Stimulated activated CD8-positive, alpha-beta memory T cell treated with anti-CD3 and anti-CD28 coated beads, Interleukin-15, amount 100 ng/mL, for 1 hour (primary cell): ENCODE measurements around the gene KANTR.

Experiments
- DNase-seq: peaks from one replicate; pipeline ENCODE4 v3.0.0-alpha.2; 2020; ENCODE audit warnings: low read depth

Gene KANTR

GRCh38 chrX:53081925-53082772 lies 11.8 kb upstream of the KANTR start, which contains the start of gene TSPYL2:
Gene TSPYL2, plus strand, starts transcription at chrX:53082367. Its CDS starts 132 bp downstream, at chrX:53082499.
- DNase-seq, result peak; percentile 81

DNA sequence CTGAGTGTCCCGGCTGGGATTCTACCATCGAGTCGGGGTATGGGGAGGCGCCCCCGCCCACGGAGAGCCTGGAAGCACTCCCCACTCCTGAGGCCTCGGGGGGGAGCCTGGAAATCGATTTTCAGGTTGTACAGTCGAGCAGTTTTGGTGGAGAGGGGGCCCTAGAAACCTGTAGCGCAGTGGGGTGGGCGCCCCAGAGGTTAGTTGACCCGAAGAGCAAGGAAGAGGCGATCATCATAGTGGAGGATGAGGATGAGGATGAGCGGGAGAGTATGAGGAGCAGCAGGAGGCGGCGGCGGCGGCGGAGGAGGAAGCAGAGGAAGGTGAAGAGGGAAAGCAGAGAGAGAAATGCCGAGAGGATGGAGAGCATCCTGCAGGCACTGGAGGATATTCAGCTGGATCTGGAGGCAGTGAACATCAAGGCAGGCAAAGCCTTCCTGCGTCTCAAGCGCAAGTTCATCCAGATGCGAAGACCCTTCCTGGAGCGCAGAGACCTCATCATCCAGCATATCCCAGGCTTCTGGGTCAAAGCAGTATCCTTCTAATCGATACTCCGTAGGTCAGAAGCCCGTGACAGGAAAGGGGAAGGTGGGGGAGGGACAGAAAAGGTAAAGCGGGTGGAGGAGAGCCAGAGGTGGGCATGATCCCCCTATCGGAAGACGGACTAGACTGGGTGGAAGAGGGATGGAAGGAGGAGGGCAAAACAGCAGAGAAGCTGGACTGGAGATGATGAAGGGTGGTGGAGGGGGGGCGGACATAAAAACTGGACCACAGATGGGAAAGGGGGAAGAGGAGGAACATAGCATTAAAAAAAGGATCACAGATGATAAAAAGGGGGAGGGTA lies 10.9 kb upstream of the KANTR start:
- DNase-seq, result no peak

DNA sequence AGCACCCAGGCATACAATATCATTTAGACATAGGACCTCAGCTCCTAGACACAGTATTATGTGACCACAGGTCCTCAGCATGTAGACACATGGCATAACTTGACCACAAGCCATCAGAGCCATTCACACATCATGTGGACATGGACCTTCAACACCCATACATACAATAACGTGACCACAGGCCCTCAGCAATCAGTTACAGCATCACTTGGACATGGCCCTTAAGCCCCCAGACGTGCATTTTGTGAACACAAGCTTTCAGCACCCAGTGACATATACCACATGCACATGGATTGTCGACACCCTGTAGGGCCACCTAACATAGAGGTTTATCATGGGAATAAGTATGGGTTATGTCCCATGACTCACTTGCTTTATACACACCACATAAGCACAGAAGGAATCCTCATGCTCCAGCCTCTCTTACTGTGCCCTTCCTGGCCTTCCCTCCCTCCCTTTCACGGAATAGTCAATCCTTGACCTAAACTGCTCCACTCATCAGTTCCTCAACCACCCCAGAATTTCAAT lies 9.8 kb upstream of the KANTR start:
- no peak for DNase-seq

GRCh38 chrX:53084863-53085262 lies 9.1 kb upstream of the KANTR start:
- DNase-seq, result no peak

DNA sequence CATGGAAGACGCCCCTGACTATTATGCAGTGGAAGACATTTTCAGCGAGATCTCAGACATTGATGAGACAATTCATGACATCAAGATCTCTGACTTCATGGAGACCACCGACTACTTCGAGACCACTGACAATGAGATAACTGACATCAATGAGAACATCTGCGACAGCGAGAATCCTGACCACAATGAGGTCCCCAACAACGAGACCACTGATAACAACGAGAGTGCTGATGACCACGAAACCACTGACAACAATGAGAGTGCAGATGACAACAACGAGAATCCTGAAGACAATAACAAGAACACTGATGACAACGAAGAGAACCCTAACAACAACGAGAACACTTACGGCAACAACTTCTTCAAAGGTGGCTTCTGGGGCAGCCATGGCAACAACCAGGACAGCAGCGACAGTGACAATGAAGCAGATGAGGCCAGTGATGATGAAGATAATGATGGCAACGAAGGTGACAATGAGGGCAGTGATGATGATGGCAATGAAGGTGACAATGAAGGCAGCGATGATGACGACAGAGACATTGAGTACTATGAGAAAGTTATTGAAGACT lies 8.2 kb upstream of the KANTR start:
- no peak for DNase-seq

DNA sequence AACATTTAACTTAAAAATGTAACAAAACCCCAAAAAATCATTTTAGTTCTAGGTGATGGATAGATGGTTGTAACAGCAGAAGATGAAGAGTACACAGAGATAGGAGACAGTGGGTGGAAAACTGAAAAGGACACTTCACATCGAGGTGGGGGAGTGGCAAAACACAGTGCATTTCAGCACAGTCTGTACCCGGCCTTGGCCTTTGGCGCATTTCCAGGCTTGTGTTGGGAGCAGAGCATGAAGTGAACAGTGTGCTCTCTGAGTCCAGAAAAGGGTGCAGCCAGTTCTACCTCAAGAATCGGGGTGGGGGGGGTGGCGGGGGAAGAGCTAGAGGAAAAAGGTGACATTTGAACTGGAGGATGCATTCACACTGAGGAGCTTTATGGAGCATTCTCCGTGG lies 7.5 kb upstream of the KANTR start:
- no peak for DNase-seq

DNA sequence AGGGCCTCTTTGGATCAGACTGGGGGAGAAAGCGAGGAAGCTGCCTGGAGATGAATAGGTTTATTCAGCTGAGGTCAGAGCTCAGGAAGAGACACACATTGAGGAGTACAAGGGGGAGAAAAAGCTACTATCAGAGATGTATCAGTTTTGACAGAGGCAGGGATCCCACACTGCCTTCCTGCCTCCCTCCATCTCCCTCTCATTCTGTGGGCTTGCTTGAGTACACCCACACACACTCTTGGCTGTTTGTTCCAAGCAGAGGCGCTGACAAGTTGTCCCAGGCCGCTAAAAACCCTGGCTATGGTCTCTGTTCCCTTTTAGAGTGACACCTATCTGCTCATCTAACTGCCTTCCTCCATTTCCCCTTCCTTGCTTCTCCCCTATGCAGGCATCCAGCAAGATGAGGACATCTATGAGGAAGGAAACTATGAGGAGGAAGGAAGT lies 6.5 kb upstream of the KANTR start:
- DNase-seq, result no peak

DNA sequence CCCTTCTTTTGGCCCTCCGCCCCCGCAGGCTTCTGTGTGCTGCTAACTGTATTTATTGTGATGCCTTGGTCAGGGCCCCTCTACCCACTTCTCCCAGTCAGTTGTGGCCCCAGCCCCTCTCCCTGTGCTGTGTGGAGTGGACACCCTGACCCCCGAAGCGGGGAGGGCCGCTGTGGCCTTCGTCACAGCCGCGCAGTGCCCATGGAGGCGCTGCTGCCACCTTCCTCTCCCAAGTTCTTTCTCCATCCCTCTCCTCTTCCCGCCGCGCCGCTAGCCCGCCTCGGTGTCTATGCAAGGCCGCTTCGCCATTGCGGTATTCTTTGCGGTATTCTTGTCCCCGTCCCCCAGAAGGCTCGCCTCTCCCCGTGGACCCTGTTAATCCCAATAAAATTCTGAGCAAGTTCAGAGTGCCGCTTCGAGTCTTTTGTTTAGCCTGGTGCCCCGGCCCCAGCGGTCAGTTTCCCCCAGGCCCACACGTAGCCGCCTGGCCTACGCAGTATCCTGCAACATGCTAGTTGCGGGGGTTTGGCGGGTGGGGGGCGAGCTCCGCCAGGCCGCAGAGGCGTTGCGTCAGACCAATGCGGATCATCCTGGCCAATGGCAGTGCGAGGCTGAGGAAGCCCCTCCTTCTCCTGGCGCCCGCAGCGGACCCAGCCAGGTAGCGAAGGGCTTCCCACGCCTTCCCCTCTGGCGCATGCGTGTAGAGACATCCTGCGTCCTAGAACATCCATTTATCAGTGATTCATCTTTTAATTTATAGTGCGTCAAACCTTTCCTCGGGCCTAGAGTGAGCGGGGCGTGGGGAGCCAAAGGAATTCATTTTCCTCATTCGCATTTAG lies 5.6 kb upstream of the KANTR start:
- no peak for DNase-seq

GRCh38 chrX:53089224-53089842 lies 4.6 kb upstream of the KANTR start:
- no peak for DNase-seq

DNA sequence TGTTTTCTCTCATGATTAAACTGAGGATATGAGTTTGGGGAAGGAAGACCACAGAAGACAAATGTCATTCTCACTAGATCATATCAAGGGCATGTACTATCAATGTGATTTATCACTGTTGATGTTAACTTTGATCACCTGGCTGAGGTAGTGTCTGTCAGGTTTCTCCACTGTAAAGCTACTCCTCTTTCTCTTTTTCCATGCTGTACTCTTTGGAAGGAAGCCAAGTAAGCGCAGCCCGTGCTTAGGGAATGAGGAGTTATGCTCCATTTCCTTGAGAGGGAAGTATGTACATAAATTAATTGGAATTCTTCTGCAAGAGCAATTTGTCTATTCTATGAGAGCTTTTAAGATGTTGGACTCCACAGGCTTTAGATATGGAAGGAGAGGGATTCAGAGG lies 4.0 kb upstream of the KANTR start:
- DNase-seq, result no peak

DNA sequence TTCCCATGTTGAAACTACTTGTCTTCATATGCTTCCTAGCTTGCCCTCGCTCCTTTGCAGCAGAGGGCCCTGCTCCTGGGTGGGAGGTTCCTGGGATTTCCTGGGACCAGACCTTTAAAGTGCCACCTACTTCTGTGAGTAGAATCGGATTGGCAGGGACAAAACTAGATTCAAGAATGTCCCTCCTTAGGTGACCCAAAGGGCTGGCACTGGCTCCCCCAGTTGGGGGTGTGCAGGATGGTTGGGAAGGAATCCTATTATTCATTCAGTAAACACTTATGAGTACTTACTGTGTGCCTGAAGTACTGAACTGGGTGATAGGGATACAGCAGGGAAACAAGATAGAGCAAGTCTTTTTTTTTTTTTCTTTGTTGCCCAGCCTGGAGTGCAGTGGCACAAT lies 2.6 kb upstream of the KANTR start:
- DNase-seq, result no peak

DNA sequence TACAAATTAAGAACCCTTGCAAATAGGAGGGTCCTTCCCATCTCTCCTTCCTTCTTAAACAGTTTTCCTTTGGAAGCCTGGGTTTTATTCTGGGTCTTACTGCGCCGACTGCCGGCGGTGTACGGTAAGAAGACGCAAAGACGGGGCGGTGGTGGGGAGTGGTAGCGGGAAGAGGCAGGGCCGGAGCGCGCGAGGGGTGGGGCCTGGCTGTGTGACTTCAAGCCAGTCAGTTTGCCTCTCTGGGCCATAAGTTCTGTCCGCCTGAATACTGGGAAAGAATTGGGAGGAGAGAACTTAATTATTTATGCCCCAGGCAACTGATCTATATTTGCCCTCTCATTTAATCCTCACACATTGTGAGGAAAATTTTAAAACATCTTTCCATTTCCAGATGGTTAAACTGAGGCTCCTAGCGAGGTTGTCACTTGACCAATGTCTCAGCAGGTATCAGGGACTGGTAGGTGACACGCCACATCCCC lies 726 bp upstream of the KANTR start:
- DNase-seq, result no peak

DNA sequence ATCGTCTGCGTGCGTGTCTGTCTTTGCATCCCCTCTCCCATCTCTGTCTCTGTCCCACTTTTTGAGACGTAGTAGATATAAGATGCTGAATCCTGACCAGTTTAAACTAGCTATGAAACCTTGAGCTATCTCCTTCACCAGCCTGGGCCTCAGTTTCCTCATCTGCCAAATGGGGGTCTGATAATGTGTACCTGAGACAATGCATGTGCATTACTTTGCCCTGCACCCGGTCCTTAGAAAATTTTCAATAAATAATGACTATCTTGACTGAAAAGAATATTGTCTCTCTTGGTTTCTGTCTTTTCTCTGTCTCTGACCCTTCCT lies 602 bp downstream of the KANTR start:
- no peak for DNase-seq

DNA sequence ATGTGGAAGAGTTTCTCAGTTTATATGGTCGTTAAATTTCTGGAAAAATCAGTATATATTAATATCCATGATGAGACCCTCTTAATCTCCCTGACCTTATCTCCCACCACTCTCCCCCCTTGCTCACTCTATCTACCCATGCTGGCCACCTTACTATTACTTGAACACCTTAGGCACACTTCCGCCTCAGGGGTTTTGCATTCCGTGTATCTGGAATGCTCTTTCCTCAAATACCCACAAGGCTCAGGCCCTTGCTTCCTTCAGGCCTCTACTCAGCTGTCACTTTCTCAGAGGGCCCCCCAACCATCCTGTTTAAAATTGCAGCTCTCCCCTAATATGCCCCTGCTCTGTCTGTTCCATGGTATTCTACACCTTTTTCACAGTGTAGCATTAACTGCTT lies 1.9 kb downstream of the KANTR start:
- DNase-seq, result no peak

DNA sequence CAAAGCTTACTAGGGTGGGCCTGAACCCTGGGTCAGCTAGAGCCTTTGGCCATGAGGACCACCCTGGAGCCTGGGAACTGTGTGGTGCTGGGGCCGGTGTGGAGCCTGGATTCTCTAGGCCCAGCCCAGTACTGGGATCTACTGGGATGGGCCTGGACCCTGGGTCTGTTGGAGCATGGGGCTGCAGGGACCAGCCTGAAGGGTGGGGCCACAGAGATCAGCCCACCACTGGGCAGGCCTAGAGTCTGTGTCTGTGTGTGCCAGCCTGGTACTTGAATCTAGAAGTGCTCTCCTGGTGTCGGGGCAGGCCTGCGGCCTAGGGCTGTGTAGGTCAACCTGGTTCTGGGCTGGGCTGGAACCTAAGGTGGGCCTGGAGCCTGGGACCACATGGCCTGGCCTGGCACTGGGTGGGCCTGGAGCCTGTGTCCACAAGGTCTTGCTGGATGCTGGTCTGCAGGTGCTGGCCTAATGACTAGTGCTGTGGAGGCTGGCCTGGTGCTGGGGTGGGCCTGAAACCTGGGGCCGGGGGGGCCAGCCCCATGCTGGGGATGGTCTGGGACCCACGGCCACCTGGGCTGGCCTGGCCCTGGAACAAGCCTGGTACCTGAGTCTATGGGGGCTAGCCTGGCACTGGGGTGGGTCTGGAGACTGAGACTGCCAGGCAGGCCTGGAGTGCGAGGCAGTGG lies 21.1 kb downstream of the KANTR start:
- no peak for DNase-seq

DNA sequence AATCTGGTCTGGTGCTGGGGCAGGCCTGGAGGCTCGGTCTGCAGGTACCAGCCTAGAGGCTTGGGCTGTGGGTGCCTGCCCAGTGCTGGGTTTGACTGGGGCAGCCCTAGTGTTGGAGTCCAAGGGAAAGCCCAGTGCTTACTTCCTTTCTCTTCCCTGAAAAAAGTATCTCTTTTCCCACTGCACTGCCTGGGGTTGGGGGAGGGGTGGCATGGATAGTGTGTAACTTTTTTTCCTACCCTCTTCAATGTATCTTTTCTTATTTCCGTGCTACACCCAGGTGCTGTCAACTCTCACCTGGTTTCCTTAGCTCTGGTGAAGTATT lies 21.6 kb downstream of the KANTR start:
- no peak for DNase-seq

DNA sequence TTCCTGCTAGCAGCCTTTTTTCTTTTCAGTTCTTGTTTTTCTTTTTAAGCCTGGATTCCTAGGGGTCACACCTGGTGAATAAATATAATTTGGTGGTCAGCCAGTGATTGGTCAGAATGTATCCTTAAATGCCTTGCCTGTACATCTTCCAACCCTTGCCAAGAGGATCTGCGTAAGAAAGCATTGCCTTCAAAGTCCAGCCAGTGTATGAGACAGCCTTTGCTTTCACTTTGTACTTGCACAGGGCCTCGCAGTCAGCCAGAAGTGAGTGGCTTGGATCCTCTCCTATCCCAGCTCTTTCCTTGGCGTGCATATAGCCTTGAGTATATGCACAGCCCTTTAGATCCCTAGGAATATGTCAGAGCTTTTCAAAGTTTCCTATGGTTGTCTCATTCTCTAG lies 22.2 kb downstream of the KANTR start:
- DNase-seq, result no peak

GRCh38 chrX:53122013-53122412 lies 28.1 kb downstream of the KANTR start:
- no peak for DNase-seq

- no peak for DNase-seq
Observed at GRCh38 chrX:53125506-53125905, 31.6 kb downstream of the KANTR start.

GRCh38 chrX:53126377-53126776 lies 32.4 kb downstream of the KANTR start:
- no peak for DNase-seq
